Heart right ventricle (tissue), 16 donors: Measurements from ENCODE around the gene DDX56. TPM values are rescaled to one million over a fixed set of nuclear protein-coding genes. Genes with fewer than 3 reads are reported as not detected.

Source experiments
- ATAC-seq, 8 donors: fragments of 200-7000 bp; cut with Tn5 transposase; one replicate each; pipeline ENCODE4 v1.9.1; 2020; ENCODE audit warnings: mild to moderate bottlenecking in 8 of 8, moderate library complexity in 8 of 8, moderate number of reproducible peaks in 1 of 8
- DNase-seq, 2 donors: peaks; one replicate each; pipeline ENCODE4 v3.0.0-alpha.2; 2020
- H3K27ac ChIP-seq, 10 donors: fragments of 200-600 bp; sonication (generic) in 2 of 10; one replicate each; pipeline versions ENCODE4 v1.5.0 to v1.8.0; 2020 to 2022; ENCODE audit warnings: mild to moderate bottlenecking in 3 of 10
- H3K27me3 ChIP-seq, 7 donors: fragments of 200-600 bp; one replicate each; pipeline ENCODE4 v1.8.0; 2021 to 2022; ENCODE audit warnings: mild to moderate bottlenecking in 2 of 7
- H3K36me3 ChIP-seq, 9 donors: fragments of 200-600 bp; sonication (generic) in 1 of 9; one replicate each; pipeline versions ENCODE4 v1.5.0 to v1.8.0; 2020 to 2022; ENCODE audit warnings: mild to moderate bottlenecking in 2 of 9
- H3K4me1 ChIP-seq, 9 donors: fragments of 200-600 bp; sonication (generic) in 1 of 9; one replicate each; pipeline versions ENCODE4 v1.5.0 to v1.8.0; 2020 to 2022; ENCODE audit warnings: mild to moderate bottlenecking in 4 of 9
- H3K4me3 ChIP-seq, 10 donors: fragments of 200-600 bp; sonication (generic) in 2 of 10; one replicate each; pipeline versions ENCODE4 v1.5.0 to v1.8.0; 2020 to 2022; ENCODE audit warnings: mild to moderate bottlenecking in 7 of 10, moderate library complexity in 2 of 10
- H3K9me3 ChIP-seq, 11 donors: fragments of 200-600 bp in 10 of 11; sonication (generic) in 2 of 11; one replicate each; pipeline versions ENCODE4 v1.5.0 to v1.8.0; 2013 to 2022; ENCODE audit warnings: mild to moderate bottlenecking in 2 of 11, control low read depth in 1 of 11, moderate library complexity in 1 of 11
- WGBS, 2 donors: extraction: QIAGEN DNeasy Blood & Tissue Kit; methylation state at CpG; one replicate each; pipeline ENCODE4 v1.1.7; 2013; ENCODE audit warnings: inconsistent platforms in 1 of 2; 5-methylcytosine and 5-hydroxymethylcytosine counted together
- intact Hi-C, 10 donors: fragments of 100-400 bp; cut with DNase I; formaldehyde crosslinking; loops; one replicate each; pipeline versions ENCODE4 v1.11.1 to v1.14.2; 2022
- polyA plus RNA-seq, 2 donors: library from polyadenylated mRNA; stranded (reverse); fragments of 200-250 nt; gene quantifications; one replicate each; pipeline ENCODE4 v1.2.3, GENCODE V29; 2013
- total RNA-seq, 10 donors: library from RNA; stranded (reverse); fragmentation: NEBNext Ultra II Directional in 3 of 10; extraction: Animal tissue kit (Norgen Biotek cat#: 25700) in 3 of 10; gene quantifications; one replicate each; pipeline versions ENCODE4 v1.2.1 to v1.2.4, GENCODE V29; 2021 to 2023
- TF ChIP-seq, protein P1 (sequence below), 9 donors: fragments of 200-600 bp; sonication (generic) in 2 of 9; IDR thresholded peaks; one replicate each; pipeline versions ENCODE4 v1.5.0 to v1.8.0; 2021 to 2022; ENCODE audit warnings: antibody characterized with exemption in 9 of 9, mild to moderate bottlenecking in 5 of 9, moderate library complexity in 1 of 9
- donor health status: Arrhythmogenic right ventricular cardiomyopathy.
- donor health status: ischemic (EF 13 %, LVEDD 7.1; RV severe dilation, severe dysfunction).
- donor health status: healthy with polysubstance abuse.
- donor health status: DM: no; HTN: yes; CAD: no.
- donor health status: DM: no; HTN: no; CAD: no.
- donor health status: ischemic (EF 25% LVEDD 6.9; RV normal size, moderate dysfunction).
- donor health status: ischemic (EF 25% LVEDD 5.7; RV mildly dilated, moderate dysfunction).
- donor health status: healthy.
- donor health status: DM: yes; HTN: yes; CAD: no.
- donor health status: Ischemic cardiomyopathy.
- donor health status: ischemic (EF 35%, LVEDD 5.7; RV mildly dilated, moderate dysfunction).
- donor health status: nonischemic (EF 11% LVEDD 7.7; RV severe dilation, severe dysfunction).
- donor health status: DM: yes; HTN: yes; CAD: no.
- donor health status: PGD.
- donor health status: ischemic (EF 29% LVEDD 5.4; RV normal size, mild dysfunction).
- donor health status: nonischemic (EF 23%, LVEDD 6.1; RV moderate dilation, normal function).

Gene DDX56
- total and polyA plus RNA-seq, 12 donors = 23.2 to 100 (median 29.0) TPM

DNA sequence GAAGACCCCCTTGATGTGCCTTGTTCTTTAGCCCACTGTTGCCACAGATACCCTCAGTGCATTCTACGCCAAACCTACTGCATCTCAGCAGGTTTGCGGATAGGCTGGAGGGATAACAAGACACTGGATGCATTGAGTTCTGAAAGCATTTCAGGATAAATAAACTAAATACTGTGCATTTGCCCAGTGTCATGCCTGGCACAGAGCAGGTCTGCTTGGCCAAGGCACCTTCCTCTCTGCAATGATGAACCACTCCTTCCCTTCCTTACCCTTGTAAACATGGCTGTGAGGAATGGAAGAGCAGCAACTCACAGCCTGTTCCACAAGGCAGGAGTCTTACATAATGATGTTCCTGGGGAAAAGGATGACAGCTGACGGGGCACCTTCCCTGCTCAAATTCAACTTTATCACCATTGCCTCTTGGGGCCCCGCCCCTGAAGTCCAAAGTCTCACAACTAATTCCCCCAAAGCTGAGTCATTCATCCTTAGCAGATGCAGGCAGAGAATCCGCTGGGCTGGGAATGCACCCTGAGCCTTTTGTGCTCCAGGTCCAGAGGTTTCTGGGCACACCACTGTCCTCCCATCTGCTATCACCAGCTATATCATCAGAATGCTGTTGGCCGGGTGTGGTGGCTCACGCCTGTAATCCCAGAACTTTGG is 11.6 kb downstream of the DDX56 start:
- Histone ChIP-seq H3K9me3 (no peaks in the 10 kb centered on the region), H3K36me3 (peaks cover 0 to 42% (median 22%) of the 10 kb centered on the region in 9 donors), H3K27ac (no peak overlapping the region), H3K4me1 (peaks cover 0 to 14% (median 0%) of the 10 kb centered on the region in 9 donors), H3K27me3 (no peaks in the 10 kb centered on the region), H3K4me3 (no peak overlapping the region)
- ATAC-seq (no peak), DNase-seq (no peak)
- TF ChIP-seq, protein P1, sequence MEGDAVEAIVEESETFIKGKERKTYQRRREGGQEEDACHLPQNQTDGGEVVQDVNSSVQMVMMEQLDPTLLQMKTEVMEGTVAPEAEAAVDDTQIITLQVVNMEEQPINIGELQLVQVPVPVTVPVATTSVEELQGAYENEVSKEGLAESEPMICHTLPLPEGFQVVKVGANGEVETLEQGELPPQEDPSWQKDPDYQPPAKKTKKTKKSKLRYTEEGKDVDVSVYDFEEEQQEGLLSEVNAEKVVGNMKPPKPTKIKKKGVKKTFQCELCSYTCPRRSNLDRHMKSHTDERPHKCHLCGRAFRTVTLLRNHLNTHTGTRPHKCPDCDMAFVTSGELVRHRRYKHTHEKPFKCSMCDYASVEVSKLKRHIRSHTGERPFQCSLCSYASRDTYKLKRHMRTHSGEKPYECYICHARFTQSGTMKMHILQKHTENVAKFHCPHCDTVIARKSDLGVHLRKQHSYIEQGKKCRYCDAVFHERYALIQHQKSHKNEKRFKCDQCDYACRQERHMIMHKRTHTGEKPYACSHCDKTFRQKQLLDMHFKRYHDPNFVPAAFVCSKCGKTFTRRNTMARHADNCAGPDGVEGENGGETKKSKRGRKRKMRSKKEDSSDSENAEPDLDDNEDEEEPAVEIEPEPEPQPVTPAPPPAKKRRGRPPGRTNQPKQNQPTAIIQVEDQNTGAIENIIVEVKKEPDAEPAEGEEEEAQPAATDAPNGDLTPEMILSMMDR (IDR thresholded peaks at IDR 0.05) = no peak
- intact Hi-C loops = loop anchor here in 8 of 10 donors (5.0 to 10.0 kb wide), 5 partner anchors 77 to 327 kb away; no protein-coding TSS in a partner anchor
- 87 to 89% methylated on average over 7 of the region's 7 CpGs for WGBS, 2 donors

DNA sequence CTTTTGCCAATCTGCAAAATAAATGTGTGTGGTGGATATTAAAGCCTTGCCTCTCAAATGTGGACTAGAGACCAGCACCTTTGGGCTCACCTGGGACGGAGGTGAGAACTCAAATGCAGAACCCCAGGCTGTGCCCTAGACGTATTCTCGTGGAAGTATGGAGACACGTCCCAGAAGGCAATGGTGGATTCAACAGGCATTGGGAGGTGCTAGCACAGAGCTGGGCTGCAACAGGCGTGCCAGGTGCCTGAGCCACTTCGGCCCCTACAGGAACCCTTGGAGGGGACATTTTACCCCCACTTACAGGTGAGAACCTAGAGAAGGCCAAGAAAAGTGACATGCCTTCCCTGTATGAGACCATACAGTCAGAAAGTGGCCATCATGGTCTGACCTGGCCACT is 12.2 kb downstream of the DDX56 start:
- no peak for DNase-seq
- TF ChIP-seq, protein P1 (IDR thresholded peaks at IDR 0.05) = no peak
- 87 to 88% methylated on average over 6 of the region's 6 CpGs for WGBS, 2 donors
- H3K36me3 ChIP-seq = peaks cover 0 to 36% (median 21%) of the 10 kb centered on the region in 9 donors
- H3K27me3 ChIP-seq = no peaks in the 10 kb centered on the region
- intact Hi-C loops = loop anchor here in 8 of 10 donors (5.0 to 10.0 kb wide), 5 partner anchors 77 to 327 kb away; no protein-coding TSS in a partner anchor
- H3K9me3 ChIP-seq = no peaks in the 10 kb centered on the region
- no peak for ATAC-seq
- H3K27ac ChIP-seq = no peak overlapping the region
- H3K4me1 ChIP-seq = peaks cover 0 to 12% (median 0%) of the 10 kb centered on the region in 9 donors
- no peak overlapping the region for H3K4me3 ChIP-seq

DNA sequence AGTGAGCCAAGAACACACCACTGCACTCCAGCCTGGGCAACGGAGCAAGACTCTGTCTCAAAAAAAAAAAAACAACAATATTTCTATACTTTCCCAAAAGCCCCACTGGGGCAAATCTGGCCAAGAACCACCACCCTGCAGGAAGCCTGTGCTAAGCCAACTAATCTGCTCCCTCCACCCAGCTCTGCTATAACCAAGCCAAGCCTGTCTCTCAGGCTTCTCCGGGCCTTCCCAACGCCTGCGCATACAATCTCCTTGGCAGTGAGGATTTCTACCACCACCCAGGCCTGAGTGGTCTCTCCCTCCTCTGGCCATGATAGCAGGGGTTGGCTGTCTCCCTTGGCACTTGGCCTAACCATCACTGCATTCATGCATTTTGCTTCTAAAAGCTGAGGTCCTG is 14.2 kb downstream of the DDX56 start:
- Histone ChIP-seq H3K27ac (no peak overlapping the region), H3K4me3 (no peak overlapping the region), H3K27me3 (no peaks in the 10 kb centered on the region), H3K9me3 (no peaks in the 10 kb centered on the region), H3K36me3 (peaks cover 0 to 16% (median 6%) of the 10 kb centered on the region in 9 donors), H3K4me1 (no peaks in the 10 kb centered on the region)
- ATAC-seq (no peak), DNase-seq (no peak)
- 71 to 76% methylated on average over 4 of the region's 4 CpGs for WGBS, 2 donors
- TF ChIP-seq, protein P1 (IDR thresholded peaks at IDR 0.05) = no peak
- intact Hi-C loops = loop anchor here in 1 of 10 donors (10.0 kb wide), 1 partner anchor 55 kb away; no protein-coding TSS in a partner anchor

DNA sequence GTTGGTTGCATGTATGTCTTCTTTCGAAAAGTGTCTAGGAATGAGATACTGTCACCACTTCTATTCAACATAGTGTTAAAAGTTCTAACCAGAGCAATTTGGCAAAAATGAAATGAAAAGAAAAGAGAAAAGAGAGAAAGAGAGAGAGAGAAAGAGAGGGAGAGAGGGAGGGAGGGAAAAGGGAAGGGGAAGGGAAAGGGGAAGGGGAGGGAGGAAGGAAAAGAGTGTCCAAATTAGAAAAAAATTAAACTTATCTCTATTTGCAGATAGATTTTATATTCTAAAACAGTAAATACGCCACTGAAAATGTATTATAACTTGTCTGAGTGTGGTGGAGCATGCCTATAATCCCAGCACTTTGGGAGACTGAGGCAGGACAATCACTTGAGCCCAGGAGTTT is 16.2 kb downstream of the DDX56 start:
- Histone ChIP-seq H3K36me3 (no peaks in the 10 kb centered on the region), H3K9me3 (no peaks in the 10 kb centered on the region), H3K4me3 (no peak overlapping the region), H3K27me3 (no peaks in the 10 kb centered on the region), H3K4me1 (no peaks in the 10 kb centered on the region), H3K27ac (no peak overlapping the region)
- intact Hi-C loops = loop anchor here in 1 of 10 donors (10.0 kb wide), 1 partner anchor 53 kb away; no protein-coding TSS in a partner anchor
- TF ChIP-seq, protein P1 (IDR thresholded peaks at IDR 0.05) = no peak
- 88 to 90% methylated on average over 2 of the region's 2 CpGs for WGBS, 2 donors
- DNase-seq (no peak), ATAC-seq (no peak)
